GM19351 (cell line): ENCODE measurements around the gene GFI1B.
"Not testable (repeated sequence)": the region's sequence is repeated elsewhere in the genome, so short reads cannot be mapped to it uniquely, and the experiment has no call there.

ENCODE experiments used
- ATAC-seq: cut with Tn5 transposase; IDR thresholded peaks from one replicate; pipeline ENCODE4 v1.9.1; 2021; ENCODE audit warnings: mild to moderate bottlenecking, moderate library complexity; ENCODE audit not compliant: unreplicated experiment

GFI1B gene

GRCh38 chr9:132967908-132968307 is 10.6 kb upstream of the GFI1B start:
- ATAC-seq = not testable (repeated sequence)

- no peak for ATAC-seq
Observed at GRCh38 chr9:132969783-132970182, 8.7 kb upstream of the GFI1B start.

DNA sequence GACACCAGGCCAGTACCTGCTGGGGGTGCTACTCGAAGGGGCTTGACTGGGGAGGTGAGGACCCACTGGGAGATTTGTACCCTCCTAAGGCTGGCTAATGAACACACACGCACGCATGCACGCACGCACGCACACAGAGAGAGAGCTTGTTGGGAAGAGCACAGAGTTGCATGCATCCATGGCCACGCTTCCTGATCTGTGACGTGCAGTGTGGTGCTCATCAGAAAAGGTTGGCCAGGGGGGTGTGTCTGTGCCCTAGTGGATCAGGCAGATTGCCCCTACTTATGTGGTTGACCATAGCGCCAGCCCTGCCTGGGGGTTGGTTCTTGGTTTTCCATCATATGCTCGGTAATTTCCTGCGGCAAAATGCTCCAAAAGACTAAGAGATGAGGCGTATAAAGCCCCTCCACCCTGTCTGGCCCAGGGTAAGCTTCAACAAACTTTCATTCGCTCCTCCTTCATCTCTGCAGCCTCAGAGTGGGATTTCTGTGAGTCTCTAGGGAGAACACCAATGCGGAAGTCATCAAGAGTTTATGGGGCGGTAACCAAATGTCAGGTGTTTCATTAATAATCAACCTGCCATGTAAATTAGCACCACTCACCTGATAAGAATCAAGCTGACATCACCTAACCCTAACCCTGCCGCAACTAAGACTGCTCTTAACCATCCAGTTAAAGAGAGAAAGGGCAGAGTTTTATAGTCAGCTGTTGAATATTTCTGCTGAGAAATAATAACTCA is 8.0 kb upstream of the GFI1B start:
- no peak for ATAC-seq

- ATAC-seq = no peak
Observed at GRCh38 chr9:132973166-132973565, 5.3 kb upstream of the GFI1B start.

GRCh38 chr9:132973713-132974112 is 4.8 kb upstream of the GFI1B start:
- ATAC-seq = no peak

DNA sequence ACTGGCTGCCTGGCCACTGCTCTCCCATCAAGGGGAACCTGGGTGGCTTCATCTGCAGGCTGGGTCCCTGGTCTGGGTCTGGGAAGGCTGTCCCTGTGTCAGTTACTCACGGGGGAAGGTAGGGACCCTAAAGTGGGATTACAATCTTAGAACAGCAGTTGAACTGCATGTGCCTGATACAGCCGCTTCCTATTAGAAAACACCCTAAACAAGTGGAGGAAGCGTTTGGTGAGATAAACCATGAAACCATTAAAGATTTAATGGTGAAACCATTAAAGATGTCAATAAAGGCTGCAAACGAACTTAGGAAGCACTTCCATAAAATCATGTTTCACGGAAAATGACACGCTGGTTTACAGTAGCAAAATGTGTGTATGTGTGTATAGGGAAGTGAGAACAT is 2.5 kb upstream of the GFI1B start:
- ATAC-seq = no peak

DNA sequence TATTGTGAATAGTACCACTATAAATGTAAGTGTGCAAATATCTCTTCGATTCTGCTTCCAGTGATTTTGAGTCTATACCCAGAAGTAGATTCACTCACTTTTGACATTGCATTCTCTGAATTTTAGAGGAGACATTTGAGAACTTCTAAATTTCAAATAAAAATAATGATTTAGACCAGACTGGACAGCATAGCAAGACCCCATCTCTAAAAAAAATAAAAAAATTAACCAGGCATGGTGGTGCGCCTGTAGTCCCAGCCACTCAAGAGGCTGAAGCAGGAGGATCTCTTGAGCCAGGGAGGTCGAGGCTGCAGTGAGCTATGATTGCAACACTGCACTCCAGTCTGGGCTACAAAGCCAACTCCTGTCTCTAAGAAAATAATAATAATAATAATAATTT is 1.9 kb upstream of the GFI1B start:
- no peak for ATAC-seq

- ATAC-seq = no peak
Observed at GRCh38 chr9:132978112-132978450, 413 bp upstream of the GFI1B start.

DNA sequence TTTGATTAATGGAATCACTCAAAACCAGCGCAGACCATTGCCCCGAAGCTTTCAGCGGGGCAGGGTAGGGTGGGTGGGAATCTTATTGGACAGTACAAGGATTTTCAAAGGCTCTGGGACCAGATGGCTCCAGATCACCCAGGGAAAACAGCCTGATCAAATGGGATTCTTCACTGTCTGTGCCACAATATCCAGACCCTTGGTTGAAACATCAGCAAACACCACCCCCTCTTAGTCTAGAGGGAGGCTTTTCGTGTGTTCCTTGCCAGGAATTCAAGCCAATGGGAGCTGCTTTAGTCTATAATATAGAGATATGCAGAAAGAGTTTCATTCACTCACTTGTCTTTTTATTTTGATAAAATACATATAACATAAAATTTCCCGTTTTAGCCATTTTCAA is 1.7 kb downstream of the GFI1B start:
- ATAC-seq = no peak

- ATAC-seq = no peak
Observed at GRCh38 chr9:132982458-132982857, 4.0 kb downstream of the GFI1B start.

GRCh38 chr9:132983491-132984201 is 5.2 kb downstream of the GFI1B start:
- ATAC-seq = no peak

- no peak for ATAC-seq
Observed at GRCh38 chr9:132984202-132985070, 5.9 kb downstream of the GFI1B start.

- no peak for ATAC-seq
Observed at GRCh38 chr9:132985071-132985350, 6.5 kb downstream of the GFI1B start.

GRCh38 chr9:132985489-132985888 is 7.0 kb downstream of the GFI1B start:
- no peak for ATAC-seq

GRCh38 chr9:132986114-132986513 is 7.6 kb downstream of the GFI1B start:
- ATAC-seq = no peak

DNA sequence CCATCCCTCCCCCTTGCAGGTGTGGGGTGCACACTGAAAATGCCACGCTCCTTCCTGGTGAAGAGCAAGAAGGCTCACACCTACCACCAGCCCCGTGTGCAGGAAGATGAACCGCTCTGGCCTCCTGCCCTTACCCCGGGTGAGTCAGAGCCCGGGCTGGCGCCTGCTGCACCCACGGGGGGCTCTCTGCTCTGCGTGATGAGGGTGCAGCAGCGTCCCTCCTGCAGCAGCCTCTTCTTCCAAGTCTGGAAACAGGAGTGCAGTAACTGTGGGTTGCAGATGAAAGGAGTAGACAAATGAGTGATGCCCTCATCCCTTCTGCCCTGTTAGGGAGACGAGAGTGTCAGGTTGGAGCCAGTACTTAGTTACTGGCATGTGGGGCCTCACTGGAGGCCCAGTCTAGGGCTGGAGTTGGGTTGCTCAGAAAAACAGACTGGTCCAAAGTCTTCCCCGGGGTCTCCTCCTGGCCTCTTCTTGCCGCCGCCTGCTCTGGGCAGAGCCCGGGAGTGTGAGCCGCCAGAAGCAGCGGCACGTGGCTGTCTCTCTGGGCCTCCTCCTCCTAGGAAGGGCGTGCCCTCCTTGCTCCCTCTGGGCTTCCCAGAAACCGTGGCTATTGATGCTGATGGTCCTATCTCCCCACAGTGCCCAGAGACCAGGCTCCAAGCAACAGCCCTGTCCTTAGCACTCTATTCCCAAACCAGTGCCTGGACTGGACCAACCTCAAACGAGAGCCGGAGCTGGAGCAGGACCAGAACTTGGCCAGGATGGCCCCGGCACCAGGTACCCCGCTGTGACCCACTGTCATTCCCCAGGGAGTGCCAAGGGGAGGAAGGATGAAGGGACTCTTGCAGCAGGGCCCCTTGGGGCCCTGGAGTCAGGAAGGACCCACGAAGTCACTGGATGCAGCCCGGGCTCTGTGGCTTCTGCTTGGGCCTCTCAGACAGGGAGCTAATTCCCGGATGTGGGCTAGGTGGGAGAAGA is 8.4 kb downstream of the GFI1B start:
- no peak for ATAC-seq

GRCh38 chr9:132988244-132989013 is 9.9 kb downstream of the GFI1B start:
- ATAC-seq = no peak

GRCh38 chr9:132989014-132989310 is 10.5 kb downstream of the GFI1B start:
- no peak for ATAC-seq

DNA sequence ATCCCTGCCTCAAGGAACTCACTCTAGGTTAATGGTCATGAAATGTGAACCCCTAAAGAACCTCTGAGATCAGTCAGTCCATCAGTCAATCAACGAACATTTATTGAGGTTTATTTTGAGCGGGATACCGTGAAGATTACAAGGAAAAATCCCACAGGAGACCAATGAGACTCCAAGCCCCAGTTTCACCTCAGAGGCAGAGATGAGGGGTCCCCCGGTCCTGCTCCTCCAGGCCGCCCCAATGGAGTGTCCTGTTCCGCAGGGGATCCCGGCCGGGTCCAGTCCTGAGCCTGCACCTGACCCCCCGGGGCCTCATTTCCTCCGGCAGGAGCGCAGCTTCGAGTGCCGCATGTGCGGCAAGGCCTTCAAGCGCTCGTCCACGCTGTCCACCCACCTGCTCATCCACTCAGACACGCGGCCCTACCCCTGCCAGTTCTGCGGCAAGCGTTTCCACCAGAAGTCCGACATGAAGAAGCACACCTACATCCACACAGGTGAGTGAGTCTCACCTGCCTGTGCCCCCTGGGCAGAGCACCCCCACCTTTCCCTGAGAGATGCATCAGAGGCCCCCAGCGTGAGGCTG is 11.0 kb downstream of the GFI1B start:
- no peak for ATAC-seq

DNA sequence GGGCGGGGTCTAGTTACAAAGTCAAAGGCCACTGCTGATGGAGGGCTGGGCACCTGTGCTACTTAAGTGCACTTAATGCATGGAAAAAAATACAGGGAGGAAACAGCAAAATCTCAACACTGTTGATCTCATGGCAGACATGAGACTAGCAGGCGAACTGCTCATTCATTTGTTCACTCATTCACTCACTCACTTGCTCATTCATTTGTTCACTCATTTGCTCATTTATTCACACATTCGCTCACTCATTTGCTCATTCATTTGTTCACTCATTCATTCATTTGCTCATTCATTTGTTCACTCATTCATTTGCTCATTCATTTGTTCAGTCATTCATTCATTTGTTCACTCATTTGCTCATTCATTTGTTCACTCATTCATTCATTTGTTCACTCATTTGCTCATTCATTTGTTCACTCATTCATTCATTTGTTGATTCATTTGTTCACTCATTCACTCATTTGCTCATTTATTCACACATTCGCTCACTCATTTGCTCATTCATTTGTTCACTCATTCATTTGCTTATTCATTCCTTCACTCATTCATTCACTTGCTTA is 11.6 kb downstream of the GFI1B start:
- ATAC-seq = not testable (repeated sequence)
